GM12878 (cell line): Measurements from ENCODE around the gene CAMK2A. TPM values are rescaled to one million over a fixed set of nuclear protein-coding genes. Genes with fewer than 3 reads are reported as not detected.

ENCODE experiments used
- ATAC-seq: fragments of 200-7000 bp; cut with Tn5 transposase; 3 replicates; pipeline ENCODE4 v1.9.1; 2020; ENCODE audit warnings: mild to moderate bottlenecking, moderate library complexity
- BruUV-seq: library from RNA; stranded (reverse); fragments of 400-500 nt; replicated peaks from 2 replicates; lab custom pipeline; 2021; lab: Mats Ljungman, UMichigan
- CTCF ChIA-PET: fragments of 300-600 bp; sonication (Branson Sonifier 250); formaldehyde crosslinking; extraction: SDS; loops from one replicate; lab custom pipeline; 2021; ENCODE audit warnings: inconsistent platforms; lab: Yijun Ruan, JAX
- POLR2A ChIA-PET: fragments of 350-600 bp; formaldehyde crosslinking; extraction: SDS; loops from one replicate; lab custom pipeline; 2021; ENCODE audit warnings: inconsistent platforms; lab: Charles Lee
- RAD21 ChIA-PET: fragments of 300-600 bp; sonication (Branson Sonifier 250); formaldehyde crosslinking; loops from one replicate; lab custom pipeline; 2023; ENCODE audit warnings: antibody characterized with exemption; ENCODE audit not compliant: unreplicated experiment; lab: Charles Lee
- SMC1A ChIA-PET: fragments of 300-600 bp; sonication (Branson Sonifier 250); formaldehyde crosslinking; loops from one replicate; lab custom pipeline; 2023; ENCODE audit not compliant: unreplicated experiment, uncharacterized antibody; lab: Charles Lee
- DNase-seq: peaks from one replicate; pipeline ENCODE4 v3.0.0-alpha.2; 2011; ENCODE audit warnings: low read depth, low spot score
- FAIRE-seq: peaks from 3 replicates; lab custom pipeline; 2011; peaks lifted over from hg19 to GRCh38; lab: Jason Lieb, UNC
- H2AFZ ChIP-seq: 2 replicates; pipeline ENCODE4 v1.6.0; 2011; ENCODE audit warnings: low read depth, low read length, control low read depth; ENCODE audit not compliant: control insufficient read depth
- H3K27ac ChIP-seq: 2 replicates; pipeline ENCODE4 v1.5.1; 2011; ENCODE audit warnings: control low read depth; ENCODE audit not compliant: control insufficient read depth, insufficient read depth
- H3K27me3 ChIP-seq, 2 experiments: replicated peaks in 1 of 2; 2 replicates each; pipeline versions ENCODE4 v1.6.0 to v1.6.1; 2011; ENCODE audit warnings: low read length in 1 of 2; ENCODE audit not compliant: control insufficient read depth in 2 of 2, insufficient read depth in 2 of 2
- H3K36me3 ChIP-seq, 2 experiments: 2 replicates each; pipeline ENCODE4 v1.5.1; 2011; ENCODE audit warnings: low read length in 1 of 2; ENCODE audit not compliant: control insufficient read depth in 2 of 2, insufficient read depth in 2 of 2
- H3K4me1 ChIP-seq: 2 replicates; pipeline ENCODE4 v1.6.1; 2011; ENCODE audit warnings: mild to moderate bottlenecking, low read length, moderate library complexity, mixed read lengths; ENCODE audit not compliant: control insufficient read depth, insufficient read depth
- H3K4me2 ChIP-seq: 2 replicates; pipeline ENCODE4 v1.6.0; 2011; ENCODE audit warnings: control low read depth; ENCODE audit not compliant: control insufficient read depth, insufficient read depth
- H3K4me3 ChIP-seq: fragments of 200-600 bp; sonication (generic); 2 replicates; pipeline ENCODE4 v1.5.1; 2016
- H3K79me2 ChIP-seq: 2 replicates; pipeline ENCODE4 v1.6.0; 2011; ENCODE audit warnings: low read length; ENCODE audit not compliant: control insufficient read depth, insufficient read depth
- H3K9ac ChIP-seq: 2 replicates; pipeline ENCODE4 v1.8.0; 2011; ENCODE audit warnings: low read length, control low read depth, mixed read lengths; ENCODE audit not compliant: control insufficient read depth, insufficient read depth
- H3K9me3 ChIP-seq: replicated peaks from 3 replicates; pipeline ENCODE4 v1.5.1; 2011; ENCODE audit warnings: mild to moderate bottlenecking, low read length; ENCODE audit not compliant: control insufficient read depth, insufficient read depth
- H4K20me1 ChIP-seq: 2 replicates; pipeline ENCODE4 v1.6.0; 2011; ENCODE audit not compliant: control insufficient read depth, insufficient read depth
- CBFB ChIP-seq: IDR thresholded peaks from 2 replicates; pipeline ENCODE4 v1.6.1; 2016; ENCODE audit warnings: antibody characterized with exemption, low read depth
- GABPA ChIP-seq: IDR thresholded peaks from 2 replicates; pipeline ENCODE4 v1.6.1; 2014; ENCODE audit warnings: antibody characterized with exemption, low read depth, mild to moderate bottlenecking, inconsistent platforms
- IKZF1 ChIP-seq: fragments of 450-650 bp; conservative IDR thresholded peaks from 2 replicates; pipeline ENCODE4 v1.6.1; 2017; ENCODE audit warnings: antibody characterized with exemption, mild to moderate bottlenecking
- IRF4 ChIP-seq: IDR thresholded peaks from 2 replicates; pipeline ENCODE4 v1.6.1; 2011; ENCODE audit warnings: low read depth, low read length
- JUND ChIP-seq: IDR thresholded peaks from 2 replicates; pipeline ENCODE4 v1.6.1; 2012; ENCODE audit warnings: low read depth, mild to moderate bottlenecking, low read length, improper control_type of control experiment, moderate library complexity
- MYC ChIP-seq: IDR thresholded peaks from 2 replicates; pipeline ENCODE4 v1.6.1; 2011; ENCODE audit warnings: mild to moderate bottlenecking, low read length, moderate library complexity, inconsistent platforms; ENCODE audit not compliant: insufficient read depth, insufficient replicate concordance, insufficient read length, severe bottlenecking
- NR2C1 ChIP-seq: fragments of 450-650 bp; IDR thresholded peaks from 2 replicates; pipeline ENCODE4 v1.6.1; 2017; ENCODE audit warnings: antibody characterized with exemption, mild to moderate bottlenecking, moderate library complexity
- POLR2AphosphoS2 ChIP-seq: IDR thresholded peaks from 2 replicates; pipeline ENCODE4 v1.6.1; 2011; ENCODE audit warnings: low read depth, mild to moderate bottlenecking, low read length, improper control_type of control experiment, moderate library complexity
- RAD21 ChIP-seq: IDR thresholded peaks from 2 replicates; pipeline ENCODE4 v1.6.1; 2011; ENCODE audit warnings: mild to moderate bottlenecking, low read depth, low read length, moderate library complexity; ENCODE audit not compliant: insufficient read depth
- SP1 ChIP-seq: IDR thresholded peaks from one replicate; pipeline ENCODE4 v1.6.1; 2011; ENCODE audit warnings: low read depth, low read length
- ZNF24 ChIP-seq: fragments of 450-650 bp; IDR thresholded peaks from 2 replicates; pipeline ENCODE4 v1.6.1; 2017; ENCODE audit warnings: antibody characterized with exemption, mild to moderate bottlenecking
- WGBS: methylation state at CpG from one replicate; pipeline ENCODE4 v1.1.6; 2016; ENCODE audit warnings: low lambda C conversion rate; ENCODE audit not compliant: insufficient replicate concordance, insufficient coverage; ENCODE audit errors: missing lambda C conversion rate; 5-methylcytosine and 5-hydroxymethylcytosine counted together
- in situ Hi-C: fragments of 300-500 bp; cut with MboI; formaldehyde crosslinking; loops from 9 replicates; pipeline ENCODE4 v1.14.3; 2018; ENCODE audit warnings: mixed read lengths
- intact Hi-C: fragments of 100-400 bp; cut with micrococcal nuclease; formaldehyde crosslinking; loops from one replicate; pipeline ENCODE4 v1.14.2; 2022; ENCODE audit not compliant: unreplicated experiment
- polyA plus RNA-seq, 11 experiments: library from polyadenylated mRNA; depleted of rRNA in 4 of 11; unstranded in 6 of 11; stranded (reverse) in 5 of 11; fragments of >200 nt; fragmentation: Nextera tagmentation in 4 of 11; fragmentation: Illumina TruSeq in 1 of 11; extraction: Ambion mirVana in 4 of 11; extraction: Trizol in 1 of 11; gene quantifications; 1 replicate in 1 of 11; 2 replicates in 10 of 11; pipeline versions ENCODE4 v1.2.1 to v1.2.3, GENCODE V29; 2011 to 2016; ENCODE audit warnings: inconsistent platforms in 2 of 11, missing spikeins in 2 of 11, low read depth in 1 of 11
- total RNA-seq, 4 experiments: library from RNA; depleted of rRNA in 3 of 4; stranded (reverse); fragments of >200 nt in 3 of 4; fragmentation: Illumina TruSeq in 1 of 4; extraction: Trizol in 1 of 4; gene quantifications; 2 replicates each; pipeline versions ENCODE4 v1.2.1 to v1.2.3, GENCODE V29; 2013 to 2021
- TF ChIP-seq, protein P1 (sequence below): IDR thresholded peaks from 2 replicates; pipeline ENCODE4 v1.6.1; 2012; ENCODE audit warnings: improper control_type of control experiment, low read depth, low read length; ENCODE audit not compliant: insufficient replicate concordance

Gene CAMK2A
- total and polyA plus RNA-seq, 10 of the 15 experiments (the other 5 are each of a cell fraction or from before 2014, with no cell fraction given), result 0.11 TPM; not detected in 9

DNA sequence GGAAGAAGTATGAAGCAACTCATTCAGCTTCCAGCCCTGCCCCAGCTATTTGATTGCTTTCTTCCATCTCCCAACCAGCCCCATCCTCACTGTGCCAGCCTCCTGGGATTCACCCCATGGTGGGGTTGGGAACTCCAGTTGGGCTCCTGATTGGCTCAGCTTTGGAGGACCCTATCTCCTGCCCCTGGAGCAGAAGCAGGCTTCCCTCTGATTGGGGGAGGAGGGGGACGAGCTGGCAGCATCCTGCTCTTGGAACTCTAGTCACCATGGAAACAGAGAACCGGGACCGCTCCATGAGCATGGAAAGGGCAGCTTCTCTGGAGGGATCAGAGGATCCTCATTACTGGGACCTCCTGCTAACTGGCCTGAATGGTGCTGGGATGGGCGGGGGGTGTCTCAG is 97.1 kb downstream of the CAMK2A start (continued):
- TF ChIP-seq POLR2AphosphoS2, result no peak
- TF ChIP-seq IRF4, result no peak
- TF ChIP-seq CBFB, result no peak

DNA sequence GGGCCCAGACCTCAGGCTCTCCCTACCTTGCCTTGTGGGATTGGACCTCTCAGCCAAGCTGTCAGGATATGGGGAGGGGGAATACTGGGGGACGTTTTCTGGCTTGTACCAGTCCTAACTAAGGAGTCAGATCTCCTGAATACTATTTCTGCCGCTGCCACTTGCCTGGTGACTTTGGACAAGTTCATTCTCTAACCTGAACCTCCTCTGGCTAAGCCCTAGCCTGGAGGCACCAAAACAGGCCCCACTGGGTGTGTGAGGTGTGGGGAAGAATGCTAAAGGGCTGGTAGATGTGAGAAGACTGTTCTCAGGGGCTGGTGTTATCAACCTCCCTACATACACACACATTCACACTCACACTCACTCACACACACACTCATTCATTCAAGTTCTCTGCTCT is 98.6 kb downstream of the CAMK2A start:
- no peak for FAIRE-seq
- ChIA-PET CTCF (no interaction called here), RAD21 (no interaction called here), POLR2A (no interaction called here), SMC1A (interaction anchor here (0.7 kb wide), 1 partner anchor 12 kb away, joined by 3 read pairs; no protein-coding TSS in a partner anchor)
- Histone ChIP-seq H3K9ac (no peak overlapping the region), H3K4me3 (no peak overlapping the region), H3K27ac (no peak overlapping the region), H3K36me3 (no peaks in the 10 kb centered on the region), H2AFZ (no peak overlapping the region), H3K79me2 (no peaks in the 10 kb centered on the region), H3K27me3 (peaks cover 0 to 5% of the 10 kb centered on the region in 2 experiments; a peak in 3 of 4 replicates), H3K4me2 (no peak overlapping the region), H3K4me1 (no peaks in the 10 kb centered on the region), H4K20me1 (no peaks in the 10 kb centered on the region; the same call in 1 of the 2 replicates), H3K9me3 (no peaks in the 10 kb centered on the region)
- ATAC-seq, result no peak
- WGBS, result 33% methylated on average over 2 of the region's 2 CpGs
- intact Hi-C loops (no loop called here), in situ Hi-C loops (no loop called here)
- no TSS peak for BruUV-seq
- no peak for DNase-seq
- TF ChIP-seq RAD21, result no peak
- TF ChIP-seq MYC, result no peak

- no peaks in the 10 kb centered on the region for H3K36me3 ChIP-seq
- ATAC-seq (no peak), DNase-seq (no peak), FAIRE-seq (no peak)
- H3K4me2 ChIP-seq, result no peak overlapping the region
- no peaks in the 10 kb centered on the region; the same call in 1 of the 2 replicates for H4K20me1 ChIP-seq
- RAD21 ChIA-PET, result no interaction called here
- BruUV-seq, result no TSS peak
- 42% methylated on average over 15 of the region's 16 CpGs for WGBS
- SMC1A ChIA-PET, result interaction anchor here (0.7 kb wide), 1 partner anchor 11 kb away, joined by 3 read pairs; no protein-coding TSS in a partner anchor
- CTCF ChIA-PET, result no interaction called here
- POLR2A ChIA-PET, result no interaction called here
- H3K4me1 ChIP-seq, result no peaks in the 10 kb centered on the region
- H2AFZ ChIP-seq, result no peak overlapping the region
- intact Hi-C loops, result no loop called here
- no peaks in the 10 kb centered on the region for H3K9me3 ChIP-seq
- no peaks in the 10 kb centered on the region for H3K79me2 ChIP-seq
- no peak overlapping the region for H3K4me3 ChIP-seq
- H3K9ac ChIP-seq, result no peak overlapping the region
- H3K27me3 ChIP-seq, result peaks cover 0 to 5% of the 10 kb centered on the region in 2 experiments; a peak in 3 of 4 replicates
- in situ Hi-C loops, result no loop called here
- no peak overlapping the region for H3K27ac ChIP-seq
- no peak for TF ChIP-seq JUND
- TF ChIP-seq, protein P1, sequence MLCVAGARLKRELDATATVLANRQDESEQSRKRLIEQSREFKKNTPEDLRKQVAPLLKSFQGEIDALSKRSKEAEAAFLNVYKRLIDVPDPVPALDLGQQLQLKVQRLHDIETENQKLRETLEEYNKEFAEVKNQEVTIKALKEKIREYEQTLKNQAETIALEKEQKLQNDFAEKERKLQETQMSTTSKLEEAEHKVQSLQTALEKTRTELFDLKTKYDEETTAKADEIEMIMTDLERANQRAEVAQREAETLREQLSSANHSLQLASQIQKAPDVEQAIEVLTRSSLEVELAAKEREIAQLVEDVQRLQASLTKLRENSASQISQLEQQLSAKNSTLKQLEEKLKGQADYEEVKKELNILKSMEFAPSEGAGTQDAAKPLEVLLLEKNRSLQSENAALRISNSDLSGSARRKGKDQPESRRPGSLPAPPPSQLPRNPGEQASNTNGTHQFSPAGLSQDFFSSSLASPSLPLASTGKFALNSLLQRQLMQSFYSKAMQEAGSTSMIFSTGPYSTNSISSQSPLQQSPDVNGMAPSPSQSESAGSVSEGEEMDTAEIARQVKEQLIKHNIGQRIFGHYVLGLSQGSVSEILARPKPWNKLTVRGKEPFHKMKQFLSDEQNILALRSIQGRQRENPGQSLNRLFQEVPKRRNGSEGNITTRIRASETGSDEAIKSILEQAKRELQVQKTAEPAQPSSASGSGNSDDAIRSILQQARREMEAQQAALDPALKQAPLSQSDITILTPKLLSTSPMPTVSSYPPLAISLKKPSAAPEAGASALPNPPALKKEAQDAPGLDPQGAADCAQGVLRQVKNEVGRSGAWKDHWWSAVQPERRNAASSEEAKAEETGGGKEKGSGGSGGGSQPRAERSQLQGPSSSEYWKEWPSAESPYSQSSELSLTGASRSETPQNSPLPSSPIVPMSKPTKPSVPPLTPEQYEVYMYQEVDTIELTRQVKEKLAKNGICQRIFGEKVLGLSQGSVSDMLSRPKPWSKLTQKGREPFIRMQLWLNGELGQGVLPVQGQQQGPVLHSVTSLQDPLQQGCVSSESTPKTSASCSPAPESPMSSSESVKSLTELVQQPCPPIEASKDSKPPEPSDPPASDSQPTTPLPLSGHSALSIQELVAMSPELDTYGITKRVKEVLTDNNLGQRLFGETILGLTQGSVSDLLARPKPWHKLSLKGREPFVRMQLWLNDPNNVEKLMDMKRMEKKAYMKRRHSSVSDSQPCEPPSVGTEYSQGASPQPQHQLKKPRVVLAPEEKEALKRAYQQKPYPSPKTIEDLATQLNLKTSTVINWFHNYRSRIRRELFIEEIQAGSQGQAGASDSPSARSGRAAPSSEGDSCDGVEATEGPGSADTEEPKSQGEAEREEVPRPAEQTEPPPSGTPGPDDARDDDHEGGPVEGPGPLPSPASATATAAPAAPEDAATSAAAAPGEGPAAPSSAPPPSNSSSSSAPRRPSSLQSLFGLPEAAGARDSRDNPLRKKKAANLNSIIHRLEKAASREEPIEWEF, result no peak
- no peak for TF ChIP-seq ZNF24
- TF ChIP-seq SP1, result no peak
- no peak for TF ChIP-seq GABPA
- TF ChIP-seq NR2C1, result no peak
- TF ChIP-seq IKZF1, result no peak
Measured at GRCh38 chr5:150190503-150190979, 99.0 kb downstream of the CAMK2A start.
